HG02981 (cell line): ENCODE measurements around the gene GC.
"Not testable (repeated sequence)": the region's sequence is repeated elsewhere in the genome, so short reads cannot be mapped to it uniquely, and the experiment has no call there.

Experiments used
- ATAC-seq: cut with Tn5 transposase; IDR thresholded peaks from one replicate; pipeline ENCODE4 v1.9.1; 2021; ENCODE audit warnings: mild to moderate bottlenecking, moderate library complexity; ENCODE audit not compliant: unreplicated experiment

GC gene

DNA sequence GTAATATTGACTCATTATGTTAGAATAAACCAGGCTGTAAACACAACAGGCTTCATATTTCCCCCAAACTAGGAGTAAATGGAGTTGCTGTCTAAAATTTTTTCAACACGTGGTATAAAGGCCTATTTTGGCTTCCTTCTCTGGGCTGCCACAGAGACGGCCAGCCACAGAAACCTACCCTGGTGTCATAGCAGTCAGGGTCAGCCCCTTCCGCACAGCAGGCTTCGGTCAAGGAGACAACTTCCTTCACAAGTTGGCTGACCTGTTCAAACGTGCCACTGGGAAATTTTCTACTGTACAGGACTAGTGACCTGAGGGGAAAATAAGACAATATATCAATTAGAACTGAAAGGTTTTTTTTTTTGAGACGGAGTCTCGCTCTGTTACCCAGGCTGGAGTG lies 15.8 kb downstream of the GC start:
- no peak for ATAC-seq

DNA sequence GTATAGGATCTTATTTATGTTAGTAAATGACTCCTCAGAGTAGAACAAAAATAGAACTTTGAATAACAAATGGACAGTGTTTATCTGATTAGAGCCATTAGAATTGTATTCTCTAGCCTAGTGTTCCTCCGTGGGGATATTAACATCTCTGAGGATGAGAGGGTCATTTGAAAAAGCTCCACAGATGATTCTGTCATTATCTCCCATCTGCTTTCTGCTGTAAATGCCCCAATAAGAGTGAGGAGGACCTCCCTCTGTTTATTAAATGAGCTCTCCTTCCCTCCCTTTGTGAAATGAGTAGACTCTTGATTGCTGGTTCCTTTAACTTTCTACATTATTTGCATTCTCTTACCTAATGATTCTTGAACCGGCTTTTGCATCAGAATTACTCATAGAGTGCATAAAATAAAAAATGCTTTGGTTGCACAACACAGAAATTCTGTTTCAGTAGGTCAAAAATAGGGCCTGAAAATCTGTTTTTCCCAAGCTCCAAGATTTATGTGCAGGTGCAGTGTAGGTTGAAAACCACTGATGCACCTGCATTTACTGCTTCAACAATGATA lies 18.0 kb downstream of the GC start:
- ATAC-seq = no peak

- no peak for ATAC-seq
These were observed 18.5 kb downstream of the GC start for GRCh38 chr4:71765350-71765749.

DNA sequence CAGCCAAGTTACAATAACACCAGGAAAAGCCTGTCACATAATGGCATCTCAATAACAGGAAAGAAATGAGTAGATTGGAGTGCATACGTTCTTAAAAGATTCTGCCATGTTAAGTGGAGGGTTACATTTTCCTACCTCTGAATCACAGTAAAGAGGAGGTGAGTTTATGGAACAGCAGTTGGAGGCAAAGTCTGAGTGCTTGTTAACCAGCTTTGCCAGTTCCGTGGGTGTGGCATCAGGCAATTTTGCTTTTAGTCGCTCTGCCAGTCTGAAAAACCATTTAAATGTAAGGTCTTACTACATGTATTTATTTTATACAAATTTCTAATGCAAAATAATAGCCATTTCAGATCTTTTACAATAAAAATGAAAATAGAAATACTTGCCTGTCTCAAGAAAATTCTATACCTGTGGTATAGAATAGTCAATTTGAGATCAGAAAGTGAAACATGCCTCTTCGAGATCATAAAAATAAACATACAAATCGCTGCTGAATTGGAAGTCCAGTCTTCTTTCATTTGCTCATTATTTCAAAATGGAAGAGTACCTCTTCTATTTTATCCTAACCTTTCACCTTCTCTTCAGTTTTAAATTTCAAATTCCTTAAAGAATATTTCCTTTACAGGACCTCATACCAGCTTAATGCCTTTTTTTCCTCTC lies 31.4 kb downstream of the GC start:
- no peak for ATAC-seq

DNA sequence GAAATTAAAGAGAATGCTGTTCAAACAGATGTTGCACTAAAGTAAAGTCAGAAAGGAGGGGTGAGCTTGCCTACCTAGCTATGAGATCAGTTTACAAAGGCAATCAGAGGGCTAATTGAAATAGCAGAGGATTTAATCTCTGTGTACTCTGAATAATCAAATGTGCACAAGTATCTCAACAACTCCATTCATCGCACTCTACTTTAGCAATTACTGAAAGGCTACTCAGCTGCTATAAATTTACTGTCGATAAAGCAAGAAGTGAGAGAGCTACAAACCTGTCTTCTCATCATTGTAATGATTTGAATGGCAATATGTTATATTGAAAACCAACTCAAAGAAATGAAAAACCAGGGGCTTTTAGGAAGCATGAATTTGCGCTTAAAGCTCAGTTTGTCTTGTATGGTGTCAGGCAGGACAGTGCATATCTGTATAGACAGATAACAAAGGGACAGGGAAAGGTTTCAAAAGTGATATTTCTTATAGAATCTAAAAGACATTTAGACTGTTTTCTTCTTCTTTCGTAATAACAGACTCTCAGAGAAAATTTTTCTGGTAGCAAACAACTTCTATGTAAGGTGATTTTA lies 34.8 kb downstream of the GC start:
- ATAC-seq = no peak

- ATAC-seq = no peak
These were observed 37.5 kb downstream of the GC start for GRCh38 chr4:71746379-71746778.

DNA sequence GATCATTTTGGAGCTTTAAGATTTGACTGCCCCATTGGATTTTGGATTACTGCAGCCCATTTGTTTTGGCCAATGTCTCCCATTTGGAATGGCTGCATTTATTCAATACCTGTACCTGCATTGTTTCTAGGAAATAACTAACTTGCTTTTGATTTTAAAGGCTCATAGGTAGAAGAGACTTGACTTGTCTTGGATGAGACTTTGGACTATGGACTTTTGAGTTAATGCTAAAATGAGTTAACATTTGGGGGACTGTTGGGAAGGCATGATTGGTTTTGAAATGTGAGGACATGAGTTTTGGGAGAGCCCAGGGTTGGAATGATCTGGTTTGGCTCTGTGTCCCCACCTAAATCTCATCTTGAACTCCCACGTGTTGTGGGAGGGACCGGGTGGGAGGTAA lies 45.1 kb downstream of the GC start:
- ATAC-seq = not testable (repeated sequence)

GRCh38 chr4:71732706-71733105 lies 51.2 kb downstream of the GC start:
- ATAC-seq = no peak

- no peak for ATAC-seq
These were observed 51.8 kb downstream of the GC start for GRCh38 chr4:71732066-71732465.

DNA sequence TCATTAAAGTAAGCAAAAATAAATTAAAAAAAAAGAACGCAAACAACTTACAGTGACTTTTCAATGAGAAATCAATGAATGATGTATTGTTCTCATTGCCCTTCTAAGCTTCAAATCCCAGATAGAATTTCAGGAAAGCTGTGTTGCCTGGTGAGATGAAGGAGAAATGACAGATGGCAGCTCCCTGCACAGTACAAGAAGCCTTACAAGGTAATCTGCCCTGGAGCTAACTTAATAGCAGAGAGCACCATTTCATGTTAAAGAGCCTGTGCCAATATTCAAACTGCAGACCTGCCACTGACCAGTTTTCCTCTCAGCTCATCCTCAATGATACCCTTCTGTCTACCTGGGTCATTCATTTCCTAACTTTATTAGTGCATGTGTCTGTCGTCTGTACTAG lies 54.0 kb downstream of the GC start:
- ATAC-seq = no peak

DNA sequence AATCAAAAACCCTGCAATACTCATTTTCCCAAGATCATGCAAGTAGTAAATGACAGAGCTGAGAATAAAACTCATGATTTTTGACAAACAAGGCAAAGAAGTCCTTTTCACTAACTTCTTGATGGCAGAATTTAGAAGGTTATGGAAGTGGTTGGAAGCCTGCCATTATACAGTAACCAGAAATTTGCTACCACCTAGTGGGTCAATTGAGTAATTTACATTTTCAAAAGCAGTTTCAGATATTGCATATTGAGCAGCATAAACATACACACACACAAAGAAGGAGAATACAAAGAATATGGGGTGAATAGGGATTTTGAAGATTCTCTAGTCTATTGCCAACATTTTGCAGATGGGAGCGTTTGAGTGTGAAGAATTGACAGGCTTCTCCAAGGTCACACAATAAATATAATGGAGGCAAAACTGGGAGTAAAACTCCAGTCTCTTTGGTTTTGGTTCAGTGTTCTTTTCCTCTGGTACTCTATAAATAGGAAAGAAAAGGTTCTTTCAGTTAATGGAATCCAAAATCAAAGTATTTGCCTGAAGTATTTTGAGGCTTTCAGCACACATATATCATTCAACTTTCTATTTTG lies 70.2 kb downstream of the GC start:
- ATAC-seq = peak; percentile 63

DNA sequence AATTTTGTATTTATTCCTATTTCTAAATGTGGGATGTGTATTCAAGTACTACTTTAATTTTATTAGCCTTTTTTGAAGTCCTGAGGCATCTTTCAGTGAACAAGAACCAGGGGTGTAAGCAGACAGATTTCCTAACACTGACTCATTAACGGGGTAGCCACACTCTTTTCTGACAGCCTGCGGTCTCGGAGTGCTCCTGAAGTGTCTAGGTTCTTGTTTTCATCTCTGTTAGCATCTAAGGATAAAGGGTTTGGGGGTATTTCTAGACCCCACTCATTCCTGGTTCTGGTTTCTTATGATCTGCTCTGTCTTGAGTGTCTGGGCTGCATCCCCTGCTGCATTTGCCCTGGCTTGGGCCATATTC lies 71.9 kb downstream of the GC start:
- ATAC-seq = no peak

GRCh38 chr4:71711044-71711984 lies 72.6 kb downstream of the GC start:
- no peak for ATAC-seq

DNA sequence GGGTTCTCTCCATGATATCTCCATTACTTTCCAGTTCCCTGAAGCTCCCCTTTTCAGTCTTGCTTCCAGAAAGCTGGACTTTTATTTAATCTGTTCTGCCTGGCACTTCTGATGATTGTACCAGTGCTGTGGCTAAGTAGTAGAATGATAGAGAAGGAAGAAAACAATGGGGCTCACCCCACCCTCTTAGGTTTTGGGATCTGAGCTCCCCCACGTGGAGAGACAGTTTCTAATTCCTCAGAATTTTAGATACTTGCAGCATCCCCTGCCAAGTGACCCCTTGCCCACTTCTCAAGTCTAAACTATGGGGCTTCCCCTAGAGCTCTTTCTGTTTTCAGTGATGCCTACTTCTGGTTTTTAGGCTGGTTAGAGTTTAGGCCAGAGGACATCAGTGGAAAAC lies 73.9 kb downstream of the GC start:
- no peak for ATAC-seq

DNA sequence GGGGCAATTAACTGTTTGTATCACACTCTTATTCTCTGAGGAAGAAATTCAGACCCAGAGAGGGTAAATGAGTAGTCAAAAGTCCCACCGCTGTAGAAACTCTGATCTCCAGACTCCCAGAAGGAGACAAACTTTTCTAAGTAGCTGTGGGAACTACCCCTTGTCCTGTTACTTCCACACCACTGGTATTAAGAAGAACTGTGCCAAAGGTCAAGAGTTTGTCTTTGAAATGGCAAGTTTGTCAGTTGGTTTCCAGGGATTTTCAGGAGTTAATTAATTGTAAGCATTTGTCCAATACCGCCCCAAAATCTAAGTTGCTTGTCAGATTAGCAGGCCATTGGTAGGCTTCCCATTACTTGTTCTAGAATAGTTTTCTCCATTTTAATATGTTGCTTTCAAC lies 85.7 kb downstream of the GC start:
- ATAC-seq = no peak

DNA sequence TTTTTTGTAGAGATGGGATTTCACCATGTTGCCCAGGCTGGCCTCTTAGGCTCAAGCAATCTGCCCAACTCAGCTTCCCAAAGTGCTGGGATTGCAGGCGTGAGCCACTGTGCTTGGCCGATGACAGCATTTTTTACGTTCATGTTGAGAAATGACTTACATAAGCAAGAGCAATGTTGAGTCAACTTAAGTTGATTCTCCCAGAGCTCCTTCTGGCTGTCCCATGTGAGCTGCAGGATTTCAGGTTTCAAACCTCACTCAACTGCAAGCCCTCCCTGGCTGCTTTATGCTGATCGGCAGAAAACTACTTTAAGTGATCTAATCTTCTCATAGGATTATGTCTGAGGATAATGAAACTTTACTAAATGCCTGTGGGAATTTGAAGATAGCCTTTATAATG lies 86.8 kb downstream of the GC start:
- no peak for ATAC-seq

- no peak for ATAC-seq
These were observed 88.9 kb downstream of the GC start for GRCh38 chr4:71694961-71695360.

GRCh38 chr4:71692963-71693362 lies 90.9 kb downstream of the GC start:
- ATAC-seq = no peak

GRCh38 chr4:71692198-71692597 lies 91.7 kb downstream of the GC start:
- no peak for ATAC-seq
